ENCODE results near the gene NHLRC2.

Gene NHLRC2

DNA sequence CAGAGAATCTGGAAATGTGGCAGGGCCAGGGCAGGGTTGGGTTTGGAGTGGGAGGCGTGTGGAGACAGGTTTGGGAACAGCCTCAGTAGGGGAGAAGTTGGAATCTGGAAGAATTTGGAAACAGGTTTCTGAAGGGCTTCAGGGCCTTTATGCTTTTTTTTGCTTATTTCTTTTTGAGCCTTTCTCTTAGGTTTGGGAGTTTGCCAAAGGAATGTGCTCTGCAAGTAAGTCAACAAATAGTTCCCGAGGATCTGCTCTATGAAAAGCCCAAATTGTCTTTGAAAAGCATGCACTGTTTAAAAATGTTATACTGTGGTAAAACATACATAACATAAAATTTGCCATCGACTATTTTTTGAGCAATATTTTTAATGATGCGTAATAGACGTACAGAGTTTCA is 102.6 kb downstream of the NHLRC2 start:
- Histone ChIP-seq H3K4me3 (no peak overlapping the region), H3K27ac (peak overlapping the region; percentile 75 to 84)
- DNase-seq (ENCODE audit: low spot score), result no peak
- TF ChIP-seq, protein P1, sequence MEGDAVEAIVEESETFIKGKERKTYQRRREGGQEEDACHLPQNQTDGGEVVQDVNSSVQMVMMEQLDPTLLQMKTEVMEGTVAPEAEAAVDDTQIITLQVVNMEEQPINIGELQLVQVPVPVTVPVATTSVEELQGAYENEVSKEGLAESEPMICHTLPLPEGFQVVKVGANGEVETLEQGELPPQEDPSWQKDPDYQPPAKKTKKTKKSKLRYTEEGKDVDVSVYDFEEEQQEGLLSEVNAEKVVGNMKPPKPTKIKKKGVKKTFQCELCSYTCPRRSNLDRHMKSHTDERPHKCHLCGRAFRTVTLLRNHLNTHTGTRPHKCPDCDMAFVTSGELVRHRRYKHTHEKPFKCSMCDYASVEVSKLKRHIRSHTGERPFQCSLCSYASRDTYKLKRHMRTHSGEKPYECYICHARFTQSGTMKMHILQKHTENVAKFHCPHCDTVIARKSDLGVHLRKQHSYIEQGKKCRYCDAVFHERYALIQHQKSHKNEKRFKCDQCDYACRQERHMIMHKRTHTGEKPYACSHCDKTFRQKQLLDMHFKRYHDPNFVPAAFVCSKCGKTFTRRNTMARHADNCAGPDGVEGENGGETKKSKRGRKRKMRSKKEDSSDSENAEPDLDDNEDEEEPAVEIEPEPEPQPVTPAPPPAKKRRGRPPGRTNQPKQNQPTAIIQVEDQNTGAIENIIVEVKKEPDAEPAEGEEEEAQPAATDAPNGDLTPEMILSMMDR (IDR thresholded peaks at IDR 0.05), result no peak

DNA sequence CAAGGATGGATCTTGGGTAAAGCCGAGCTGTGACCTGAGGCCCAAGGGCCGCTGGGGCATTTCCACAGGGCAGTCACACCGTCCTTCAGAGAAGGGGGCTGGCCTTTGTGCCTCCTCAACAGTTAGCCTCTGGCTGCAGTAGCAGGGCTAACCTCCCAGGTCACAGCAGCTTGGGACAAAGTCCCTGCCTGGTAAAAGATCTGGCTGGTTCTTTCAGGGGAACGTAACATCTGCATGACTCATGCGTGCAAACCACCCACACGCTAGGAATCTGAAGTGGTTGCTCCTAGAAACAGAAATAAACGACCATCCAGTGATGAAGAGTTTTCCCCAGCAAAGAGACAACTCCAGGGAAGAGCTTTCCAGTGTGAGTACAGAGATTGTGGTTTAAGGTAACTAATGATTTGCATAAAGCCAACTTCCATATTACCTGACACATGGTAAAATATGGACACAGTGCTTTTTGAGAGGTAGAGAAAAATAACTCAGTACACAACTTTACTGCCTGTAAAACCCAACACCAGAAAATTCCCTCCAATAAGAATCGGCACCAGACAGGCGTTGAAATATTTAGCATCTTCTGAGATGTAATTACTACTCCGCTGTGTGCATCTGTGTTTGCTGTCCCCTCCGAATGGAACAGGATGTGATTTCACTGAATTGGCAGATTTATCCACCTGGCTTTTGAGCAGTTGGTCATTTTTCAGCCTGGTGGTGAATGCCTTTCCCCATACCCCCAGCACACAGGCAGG is 104.3 kb downstream of the NHLRC2 start:
- peak; percentile 80 for DNase-seq (ENCODE audit: low spot score)
- Histone ChIP-seq H3K27ac (peak overlapping the region; percentile 75 to 84), H3K4me3 (no peak overlapping the region)
- TF ChIP-seq, protein P1 (IDR thresholded peaks at IDR 0.05), result no peak

DNA sequence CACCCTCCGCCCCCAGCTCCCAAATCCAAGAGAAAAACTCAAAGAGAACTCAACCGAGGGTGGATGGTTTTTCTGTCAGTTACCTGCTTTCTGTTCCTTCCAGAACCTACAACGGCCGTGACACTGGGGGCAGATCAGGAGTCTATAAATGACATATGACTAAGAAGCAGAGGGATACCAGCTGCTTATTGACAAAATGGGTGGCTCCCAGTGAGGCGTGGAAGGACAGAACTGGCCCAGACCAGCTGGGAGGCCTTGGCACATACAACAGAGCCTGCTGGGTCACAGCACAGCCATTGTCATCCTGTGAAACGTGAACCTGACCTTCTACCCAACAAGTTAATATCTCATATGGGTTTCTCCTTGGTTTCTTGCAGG is 104.9 kb downstream of the NHLRC2 start:
- H3K27ac ChIP-seq, result peak overlapping the region in 1 of 2 donors; percentile 84
- no peak for DNase-seq (ENCODE audit: low spot score)
- TF ChIP-seq, protein P1 (IDR thresholded peaks at IDR 0.05), result no peak
- no peak overlapping the region for H3K4me3 ChIP-seq

DNA sequence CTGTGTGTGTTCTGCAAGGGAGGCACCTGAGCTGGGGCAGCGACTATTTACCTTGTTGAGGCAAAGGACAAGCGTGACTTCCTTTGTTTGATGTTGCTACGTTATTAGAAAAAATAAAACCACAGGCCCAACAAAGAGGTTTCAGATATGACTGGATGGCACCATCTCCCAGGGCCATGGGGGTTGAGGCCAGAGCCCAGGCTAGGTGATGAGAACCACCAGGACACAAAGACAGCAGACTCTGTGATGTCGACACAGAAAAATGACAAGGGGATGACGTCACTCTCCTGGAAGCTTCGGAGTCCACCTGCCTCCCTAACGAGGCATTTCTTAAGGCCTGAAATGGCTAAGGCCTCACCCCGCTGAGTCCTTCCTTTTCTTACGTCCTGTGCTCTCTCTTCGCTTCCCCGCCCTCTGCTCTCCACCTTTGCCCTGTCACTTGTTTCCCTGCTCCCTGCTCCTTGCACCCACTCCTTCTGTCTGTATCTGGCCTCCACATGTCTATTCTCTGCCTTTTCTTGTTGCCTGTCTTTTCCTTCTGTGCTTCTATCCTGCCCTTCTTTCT is 106.2 kb downstream of the NHLRC2 start:
- DNase-seq (ENCODE audit: low spot score), result no peak
- TF ChIP-seq, protein P1 (IDR thresholded peaks at IDR 0.05), result no peak
- Histone ChIP-seq H3K27ac (no peak overlapping the region), H3K4me3 (no peak overlapping the region)

- DNase-seq (ENCODE audit: low spot score), result no peak
- TF ChIP-seq, protein P1 (IDR thresholded peaks at IDR 0.05), result no peak
- Histone ChIP-seq H3K4me3 (no peak overlapping the region), H3K27ac (no peak overlapping the region)
These were observed 106.9 kb downstream of the NHLRC2 start for GRCh38 chr10:113961182-113962031.

- Histone ChIP-seq H3K4me3 (no peak overlapping the region), H3K27ac (no peak overlapping the region)
- TF ChIP-seq, protein P1 (IDR thresholded peaks at IDR 0.05), result no peak
- DNase-seq (ENCODE audit: low spot score), result no peak
These were observed 110.6 kb downstream of the NHLRC2 start for GRCh38 chr10:113965077-113965476.
